Airway epithelial cell (primary cell): ENCODE data around the gene SLC50A1. TPM values are rescaled to one million over a fixed set of nuclear protein-coding genes. Genes with fewer than 3 reads are reported as not detected.

ENCODE experiments used
- total RNA-seq: library from RNA; depleted of rRNA; stranded (reverse); fragments of >200 nt; gene quantifications from 2 replicates; pipeline ENCODE4 v1.2.3, GENCODE V29; 2015

The SLC50A1 gene, protein sequence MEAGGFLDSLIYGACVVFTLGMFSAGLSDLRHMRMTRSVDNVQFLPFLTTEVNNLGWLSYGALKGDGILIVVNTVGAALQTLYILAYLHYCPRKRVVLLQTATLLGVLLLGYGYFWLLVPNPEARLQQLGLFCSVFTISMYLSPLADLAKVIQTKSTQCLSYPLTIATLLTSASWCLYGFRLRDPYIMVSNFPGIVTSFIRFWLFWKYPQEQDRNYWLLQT
- 46.4 and 54.8 TPM in 2 replicates for total RNA-seq

GRCh38 chr1:155135415-155136028, at the start of gene SLC50A1:
Gene SLC50A1 (plus strand): TSS chr1:155135852. CDS start chr1:155135912, 60 bp downstream.

GRCh38 chr1:155127105-155127966, 8.3 kb upstream of the SLC50A1 start, which contains the start of gene EFNA1:
Gene EFNA1 (plus strand): TSS chr1:155127876. CDS start chr1:155127978, 102 bp downstream.

DNA sequence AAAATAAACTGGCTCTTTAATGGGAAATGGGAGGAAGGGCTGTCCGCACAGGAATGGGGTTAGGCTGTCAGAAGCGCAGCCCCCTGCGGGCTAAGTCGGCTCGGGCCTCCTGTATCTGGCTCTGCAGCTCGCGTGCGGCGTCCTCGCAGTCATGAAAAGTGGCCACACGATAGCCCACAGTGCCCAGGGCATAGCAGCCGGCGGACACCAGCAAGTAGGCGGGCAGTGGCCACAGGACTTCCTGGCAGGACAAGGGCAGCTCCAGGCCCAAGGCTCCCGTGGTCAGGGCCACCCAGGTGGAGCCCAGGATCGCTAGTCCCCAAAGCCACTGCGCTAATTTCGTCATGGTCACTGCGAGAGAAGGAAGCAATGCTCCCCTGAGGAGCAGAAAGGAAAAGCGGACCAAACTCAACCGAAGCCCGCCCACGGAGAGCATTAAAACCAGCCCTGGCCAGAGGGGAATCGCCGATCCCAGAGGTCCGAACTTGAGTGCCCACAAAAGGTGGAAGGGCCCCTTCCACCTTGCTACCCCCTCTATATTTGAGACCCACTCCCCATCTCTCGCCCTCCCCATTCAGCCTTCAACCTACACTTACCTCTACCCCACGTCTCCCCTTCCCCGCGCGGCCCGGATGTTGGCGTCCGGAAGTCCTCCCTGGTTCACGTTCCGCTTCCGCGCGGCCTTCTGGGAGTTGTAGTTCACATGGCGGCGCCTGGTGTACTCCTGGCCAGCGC, 4.4 kb downstream of the SLC50A1 start, which contains the start of gene DPM3:
Gene DPM3, minus strand, starts transcription at position 637 of the 735 bp plus-strand sequence. Its CDS starts 291 bp downstream, at position 346.

DNA sequence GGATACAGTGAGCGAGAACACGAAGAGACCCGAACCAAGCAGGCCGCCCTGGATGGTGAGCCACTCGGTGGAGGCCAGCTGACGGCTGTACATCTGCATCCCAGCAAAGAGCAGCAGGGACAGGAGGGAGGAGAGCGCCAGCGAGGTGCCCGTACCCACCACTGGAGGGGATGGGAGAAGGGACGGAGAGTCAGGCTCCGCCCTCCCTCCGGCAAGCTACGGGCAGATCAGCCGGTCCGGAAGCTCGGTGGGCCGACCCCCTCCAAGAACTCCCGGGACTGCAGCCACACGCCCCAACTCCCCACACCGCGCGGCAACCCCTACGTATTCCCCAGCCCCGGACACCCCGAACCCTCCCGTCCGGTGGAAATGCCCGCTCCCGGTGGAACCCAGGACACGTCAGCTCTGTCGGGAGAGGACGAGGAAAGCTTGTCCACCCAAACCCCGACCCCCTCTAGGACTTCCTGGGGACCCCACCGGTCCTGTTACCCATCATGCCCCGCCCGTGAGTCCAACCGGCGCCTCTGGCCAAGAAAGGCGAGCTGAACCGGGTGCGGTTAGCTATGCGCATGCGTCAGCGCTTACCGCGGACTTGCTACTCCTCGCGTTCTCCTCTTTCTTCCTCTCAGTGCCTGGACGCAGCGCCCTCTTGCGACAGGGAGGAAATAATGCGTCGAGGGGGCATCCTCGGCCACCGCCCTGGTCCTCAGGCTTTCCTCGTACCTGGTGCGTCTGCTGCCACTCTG, 37.3 kb downstream of the SLC50A1 start, which contains the start of gene KRTCAP2:
Gene KRTCAP2, minus strand, starts transcription at position 573 of the 746 bp plus-strand sequence. Its CDS starts 80 bp downstream, at position 493.

DNA sequence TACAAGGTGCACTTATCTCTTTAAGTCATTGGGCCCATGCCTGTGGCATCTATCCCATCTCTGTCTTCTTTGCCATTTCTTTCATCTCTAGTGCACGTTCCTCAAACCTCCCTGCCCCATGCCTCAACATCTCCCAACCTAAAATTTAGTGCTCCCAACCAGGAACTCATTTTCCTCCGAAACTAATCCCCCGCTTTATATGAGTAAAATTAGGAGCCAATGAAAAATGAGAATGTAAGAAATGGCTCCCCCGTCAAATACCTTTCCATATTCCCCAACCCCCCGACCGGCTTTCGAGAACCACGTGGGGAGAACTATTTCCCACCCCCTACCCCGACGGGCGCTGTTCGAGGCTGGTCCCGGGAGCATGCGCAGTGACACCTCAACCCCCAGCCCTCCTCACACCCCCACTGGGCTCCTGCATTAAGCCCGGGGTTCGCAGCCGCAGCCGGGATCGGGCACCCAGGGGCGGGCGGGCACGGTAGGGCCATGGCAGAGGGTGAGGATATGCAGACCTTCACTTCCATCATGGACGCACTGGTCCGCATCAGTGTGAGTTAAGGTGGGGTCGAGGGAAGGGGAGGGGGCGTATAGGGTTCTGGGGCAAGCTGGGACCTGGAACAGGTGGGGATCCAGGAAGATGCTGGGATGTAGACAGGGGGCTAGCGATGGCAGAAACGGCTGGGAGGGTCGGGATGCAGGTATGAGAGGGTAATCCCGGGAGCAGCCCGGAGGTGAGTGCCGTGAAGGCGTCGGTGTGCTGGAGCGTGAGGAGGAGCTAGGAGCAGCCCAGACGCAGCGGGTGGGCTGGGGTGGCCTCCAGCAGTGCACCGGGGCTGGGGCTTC, 38.0 kb downstream of the SLC50A1 start, which contains the start of gene TRIM46:
Gene TRIM46, plus strand, starts transcription at position 372 of the 846 bp plus-strand sequence. Its CDS starts 118 bp downstream, at position 490.

Other genes with a start within 250 kb of the SLC50A1 start
- gene PMVK, start 199.1 kb upstream of the SLC50A1 start, total RNA-seq = 13.7 and 14.2 TPM in 2 replicates
- gene PBXIP1, start 179.8 kb upstream of the SLC50A1 start, total RNA-seq = 27.4 and 28.8 TPM in 2 replicates
- gene PYGO2, start 174.1 kb upstream of the SLC50A1 start, total RNA-seq = 15.3 and 24.6 TPM in 2 replicates
- gene SHC1, start 165.1 kb upstream of the SLC50A1 start, total RNA-seq = 256 and 325 TPM in 2 replicates
- gene CKS1B, start 161.2 kb upstream of the SLC50A1 start, total RNA-seq = 208 and 242 TPM in 2 replicates
- gene FLAD1, start 152.5 kb upstream of the SLC50A1 start, total RNA-seq = 32.0 and 42.0 TPM in 2 replicates
- 0.92 TPM in 1 of 2 replicates, not detected in the other for gene LENEP, start 142.3 kb upstream of the SLC50A1 start, total RNA-seq
- gene ZBTB7B, start 133.1 kb upstream of the SLC50A1 start, total RNA-seq = 67.2 and 89.0 TPM in 2 replicates
- 0.07 TPM in 1 of 2 replicates, not detected in the other for gene DCST2, start 102.1 kb upstream of the SLC50A1 start, total RNA-seq
- not detected in 2 replicates for gene DCST1, start 102.0 kb upstream of the SLC50A1 start, total RNA-seq
- 296 and 381 TPM in 2 replicates for gene ADAM15, start 84.5 kb upstream of the SLC50A1 start, total RNA-seq
- gene EFNA4, start 72.1 kb upstream of the SLC50A1 start, total RNA-seq = 25.0 and 26.7 TPM in 2 replicates
- 20.9 and 33.1 TPM in 2 replicates for gene EFNA3, start 57.0 kb upstream of the SLC50A1 start, total RNA-seq
- 26.1 and 41.9 TPM in 2 replicates for gene EFNA1, start 8.0 kb upstream of the SLC50A1 start, total RNA-seq
- 32.6 and 44.4 TPM in 2 replicates for gene DPM3, start 4.7 kb downstream of the SLC50A1 start, total RNA-seq
- 88.1 and 130 TPM in 2 replicates for gene KRTCAP2, start 37.5 kb downstream of the SLC50A1 start, total RNA-seq
- 1.8 and 3.0 TPM in 2 replicates for gene TRIM46, start 38.0 kb downstream of the SLC50A1 start, total RNA-seq
- gene THBS3, start 72.0 kb downstream of the SLC50A1 start, total RNA-seq = 4.8 and 8.2 TPM in 2 replicates
- 72.9 and 101 TPM in 2 replicates for gene MTX1, start 72.8 kb downstream of the SLC50A1 start, total RNA-seq
- gene ENTREP3, start 119.6 kb downstream of the SLC50A1 start, total RNA-seq = 20.9 and 28.0 TPM in 2 replicates
- 48.8 and 83.8 TPM in 2 replicates for gene SCAMP3, start 126.5 kb downstream of the SLC50A1 start, total RNA-seq
- gene CLK2, start 137.7 kb downstream of the SLC50A1 start, total RNA-seq = 21.6 and 32.8 TPM in 2 replicates
- 0.28 and 1.3 TPM in 2 replicates for gene HCN3, start 141.6 kb downstream of the SLC50A1 start, total RNA-seq
- 0.28 TPM in 1 of 2 replicates, not detected in the other for gene PKLR, start 165.6 kb downstream of the SLC50A1 start, total RNA-seq
- gene FDPS, start 173.0 kb downstream of the SLC50A1 start, total RNA-seq = 420 and 512 TPM in 2 replicates
- 39.1 and 41.8 TPM in 2 replicates for gene RUSC1, start 185.0 kb downstream of the SLC50A1 start, total RNA-seq